Measurements from ENCODE around the gene SLC25A27.

GRCh38 chr6:46651006-46651405, 1.8 kb upstream of the SLC25A27 start:
- TF ChIP-seq YY1 (tag by site-specific recombination; IDR thresholded peaks at IDR 0.05): no peak
- no peak for TF ChIP-seq ZBTB8A (tag by site-specific recombination; IDR thresholded peaks at IDR 0.05)
- TF ChIP-seq ZBTB48 (tag by site-specific recombination; IDR thresholded peaks at IDR 0.05): no peak
- no peak for TF ChIP-seq OVOL3 (tag by site-specific recombination; IDR thresholded peaks at IDR 0.05)
- no peak for TF ChIP-seq CTCF (tag by site-specific recombination; IDR thresholded peaks at IDR 0.05)
- TF ChIP-seq ZFP41 (tag by site-specific recombination; IDR thresholded peaks at IDR 0.05; ENCODE audit: borderline replicate concordance): no peak
- TF ChIP-seq SCRT2 (tag by site-specific recombination; IDR thresholded peaks at IDR 0.05): no peak
- TF ChIP-seq BCL11A (tag by site-specific recombination; IDR thresholded peaks at IDR 0.05; ENCODE audit: low read depth): no peak
- no peak for TF ChIP-seq ZNF670 (tag by site-specific recombination; IDR thresholded peaks at IDR 0.05; ENCODE audit: low read depth)
- no peak for TF ChIP-seq ZNF398 (tag by site-specific recombination; IDR thresholded peaks at IDR 0.05)
- TF ChIP-seq ZNF274 (IDR thresholded peaks at IDR 0.05; ENCODE audit: low read length): no peak
- no peak for TF ChIP-seq ZNF274 (tag by site-specific recombination; IDR thresholded peaks at IDR 0.05; ENCODE audit: borderline replicate concordance)
- no peak for TF ChIP-seq KLF16 (tag by site-specific recombination; IDR thresholded peaks at IDR 0.05)
